ENCODE data around the gene ITGA11. TPM values are rescaled to one million over a fixed set of nuclear protein-coding genes. Genes with fewer than 3 reads are reported as not detected.

Gene ITGA11
- total and polyA plus RNA-seq, 2 experiments from 2014 or later = 0.03 to 0.40 TPM

- TF ChIP-seq, protein P1, sequence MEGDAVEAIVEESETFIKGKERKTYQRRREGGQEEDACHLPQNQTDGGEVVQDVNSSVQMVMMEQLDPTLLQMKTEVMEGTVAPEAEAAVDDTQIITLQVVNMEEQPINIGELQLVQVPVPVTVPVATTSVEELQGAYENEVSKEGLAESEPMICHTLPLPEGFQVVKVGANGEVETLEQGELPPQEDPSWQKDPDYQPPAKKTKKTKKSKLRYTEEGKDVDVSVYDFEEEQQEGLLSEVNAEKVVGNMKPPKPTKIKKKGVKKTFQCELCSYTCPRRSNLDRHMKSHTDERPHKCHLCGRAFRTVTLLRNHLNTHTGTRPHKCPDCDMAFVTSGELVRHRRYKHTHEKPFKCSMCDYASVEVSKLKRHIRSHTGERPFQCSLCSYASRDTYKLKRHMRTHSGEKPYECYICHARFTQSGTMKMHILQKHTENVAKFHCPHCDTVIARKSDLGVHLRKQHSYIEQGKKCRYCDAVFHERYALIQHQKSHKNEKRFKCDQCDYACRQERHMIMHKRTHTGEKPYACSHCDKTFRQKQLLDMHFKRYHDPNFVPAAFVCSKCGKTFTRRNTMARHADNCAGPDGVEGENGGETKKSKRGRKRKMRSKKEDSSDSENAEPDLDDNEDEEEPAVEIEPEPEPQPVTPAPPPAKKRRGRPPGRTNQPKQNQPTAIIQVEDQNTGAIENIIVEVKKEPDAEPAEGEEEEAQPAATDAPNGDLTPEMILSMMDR (conservative IDR thresholded peaks at IDR 0.05; ENCODE audit: low read depth in 2 of 2) = no peak
- TF ChIP-seq REST (IDR thresholded peaks at IDR 0.05; ENCODE audit: unreplicated experiment) (no peak), POLR2AphosphoS5 (IDR thresholded peaks at IDR 0.05; ENCODE audit: low read depth) (no peak), ZNF331 (CRISPR knock-in tag; IDR thresholded peaks at IDR 0.05; ENCODE audit: low read depth) (no peak), NANOG (IDR thresholded peaks at IDR 0.05; ENCODE audit: borderline replicate concordance) (no peak), EZH2 (IDR thresholded peaks at IDR 0.05; ENCODE audit: low read depth, unreplicated experiment) (no peak), STAT1 (IDR thresholded peaks at IDR 0.05; ENCODE audit: unreplicated experiment) (no peak)
These were observed 60.8 kb downstream of the ITGA11 start (continued) for GRCh38 chr15:68371160-68371559.

DNA sequence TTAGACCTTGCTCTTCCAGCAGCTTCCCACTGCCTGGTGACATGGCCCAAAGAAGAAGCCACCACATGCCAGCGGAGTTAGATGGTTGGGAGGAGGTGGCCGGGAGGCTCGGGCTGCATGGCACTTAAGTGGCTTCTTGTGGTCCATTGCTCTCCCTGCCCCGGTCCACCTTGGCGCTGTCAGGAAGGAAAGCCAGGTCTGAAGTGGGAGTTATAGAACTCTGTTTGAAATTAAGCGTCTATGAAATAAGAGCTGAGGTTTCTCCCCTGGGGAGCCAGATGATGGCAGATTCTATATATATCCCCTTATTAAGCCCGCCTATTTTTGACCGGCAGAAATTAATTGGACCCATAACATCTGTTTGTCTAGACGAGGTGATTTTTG is 61.2 kb downstream of the ITGA11 start:
- H3K36me3 ChIP-seq (ENCODE audit: insufficient read depth) = no peaks in the 10 kb centered on the region
- H3K9me2 ChIP-seq (ENCODE audit: insufficient read depth) = no peaks in the 10 kb centered on the region
- Mint-ChIP-seq H3K27ac (no peak overlapping the region), H3K9me3 (no peaks in the 10 kb centered on the region), H3K36me3 (ENCODE audit: low read depth) (no peaks in the 10 kb centered on the region), H3K4me3 (no peak overlapping the region), H3K4me1 (peaks cover 5% of the 10 kb centered on the region), H3K27me3 (ENCODE audit: insufficient read depth, low read depth, poor library complexity) (peaks cover 15% of the 10 kb centered on the region)
- H2AFZ ChIP-seq = no peak overlapping the region
- H3K79me2 ChIP-seq (replicated peaks; ENCODE audit: insufficient read depth) = no peaks in the 10 kb centered on the region
- ATAC-seq (no peak), DNase-seq (ENCODE audit: low spot score) (no peak)
- no peak overlapping the region for H3K27ac ChIP-seq (ENCODE audit: low read depth)
- no peaks in the 10 kb centered on the region for H3F3A ChIP-seq (replicated peaks; ENCODE audit: low read depth)
- no peak overlapping the region for H3K4me3 ChIP-seq
- no peaks in the 10 kb centered on the region for H3K4me1 ChIP-seq (ENCODE audit: insufficient read depth)
- no peaks in the 10 kb centered on the region for H3K27me3 ChIP-seq (ENCODE audit: insufficient read depth)
- no peak overlapping the region for H3K4me2 ChIP-seq
- H4K20me1 ChIP-seq (replicated peaks; ENCODE audit: insufficient read depth) = no peaks in the 10 kb centered on the region
- TF ChIP-seq ZNF114 (CRISPR knock-in tag; IDR thresholded peaks at IDR 0.05) = no peak
- no peak for TF ChIP-seq POLR2AphosphoS5 (IDR thresholded peaks at IDR 0.05; ENCODE audit: low read depth)
- TF ChIP-seq CREB1 (CRISPR knock-in tag; IDR thresholded peaks at IDR 0.05; ENCODE audit: low read depth) = no peak
- TF ChIP-seq, protein P1 (conservative IDR thresholded peaks at IDR 0.05; ENCODE audit: low read depth in 2 of 2) = no peak
- TF ChIP-seq ZNF331 (CRISPR knock-in tag; IDR thresholded peaks at IDR 0.05; ENCODE audit: low read depth) = no peak
- no peak for TF ChIP-seq REST (IDR thresholded peaks at IDR 0.05; ENCODE audit: unreplicated experiment)
- TF ChIP-seq NANOG (IDR thresholded peaks at IDR 0.05; ENCODE audit: borderline replicate concordance) = no peak

All from GM23338 (cell line).